H9 (cell line): Measurements from ENCODE around the gene EFCAB6. TPM values are rescaled to one million over a fixed set of nuclear protein-coding genes. Genes with fewer than 3 reads are reported as not detected.

Source experiments
- DNase-seq: peaks from one replicate; pipeline ENCODE4 v3.0.0-alpha.2; 2017
- H2AFZ ChIP-seq: one replicate; pipeline ENCODE4 v1.6.1; 2013; ENCODE audit warnings: mild to moderate bottlenecking, low read length, control low read depth, moderate library complexity
- H2AK5ac ChIP-seq: 2 replicates; pipeline ENCODE4 v1.6.1; 2013; ENCODE audit warnings: low read length, control low read depth, mixed read lengths; ENCODE audit not compliant: insufficient read length
- H2BK120ac ChIP-seq: one replicate; pipeline ENCODE4 v1.6.1; 2013; ENCODE audit warnings: low read depth, mild to moderate bottlenecking, low read length, control low read depth, inconsistent platforms; ENCODE audit not compliant: poor library complexity, severe bottlenecking
- H2BK12ac ChIP-seq: 2 replicates; pipeline ENCODE4 v1.6.1; 2013; ENCODE audit warnings: low read length, control low read depth, mixed read lengths, low read depth; ENCODE audit not compliant: insufficient read length
- H2BK15ac ChIP-seq: 2 replicates; pipeline ENCODE4 v1.6.1; 2013; ENCODE audit warnings: low read depth, low read length, control low read depth
- H2BK20ac ChIP-seq: one replicate; pipeline ENCODE4 v1.6.1; 2013; ENCODE audit warnings: low read depth, mild to moderate bottlenecking, low read length, control low read depth, inconsistent platforms; ENCODE audit not compliant: poor library complexity, severe bottlenecking
- H2BK5ac ChIP-seq: 2 replicates; pipeline ENCODE4 v1.6.1; 2013; ENCODE audit warnings: low read length, control low read depth, mixed read lengths; ENCODE audit not compliant: insufficient read length
- H3K14ac ChIP-seq: 2 replicates; pipeline ENCODE4 v1.6.1; 2013; ENCODE audit warnings: low read length, control low read depth; ENCODE audit not compliant: insufficient read depth
- H3K18ac ChIP-seq: 2 replicates; pipeline ENCODE4 v1.6.1; 2013; ENCODE audit warnings: low read depth, mild to moderate bottlenecking, mixed read lengths, low read length, control low read depth; ENCODE audit not compliant: insufficient read length
- H3K23ac ChIP-seq: 2 replicates; pipeline ENCODE4 v1.6.1; 2013; ENCODE audit warnings: low read length, control low read depth, mixed read lengths, low read depth; ENCODE audit not compliant: insufficient read length
- H3K23me2 ChIP-seq: 2 replicates; pipeline ENCODE4 v1.6.1; 2013; ENCODE audit warnings: low read depth, mild to moderate bottlenecking, mixed read lengths, low read length, control low read depth; ENCODE audit not compliant: insufficient read length, poor library complexity, severe bottlenecking
- H3K27ac ChIP-seq: 2 replicates; pipeline ENCODE4 v1.5.1; 2013; ENCODE audit warnings: low read length, control low read depth, mixed read lengths, low read depth; ENCODE audit not compliant: insufficient read length
- H3K27me3 ChIP-seq: 2 replicates; pipeline ENCODE4 v1.6.1; 2013; ENCODE audit warnings: low read length, control low read depth, inconsistent platforms; ENCODE audit not compliant: insufficient read depth
- H3K4ac ChIP-seq: 2 replicates; pipeline ENCODE4 v1.6.1; 2013; ENCODE audit warnings: low read depth, mild to moderate bottlenecking, control low read depth, inconsistent platforms, low read length, moderate library complexity
- H3K4me1 ChIP-seq: 2 replicates; pipeline ENCODE4 v1.6.1; 2013; ENCODE audit warnings: low read length, control low read depth, inconsistent platforms; ENCODE audit not compliant: insufficient read depth
- H3K4me2 ChIP-seq: 2 replicates; pipeline ENCODE4 v1.6.1; 2013; ENCODE audit warnings: low read length, control low read depth, mixed read lengths; ENCODE audit not compliant: insufficient read length, insufficient read depth
- H3K56ac ChIP-seq: 2 replicates; pipeline ENCODE4 v1.6.1; 2013; ENCODE audit warnings: low read depth, mild to moderate bottlenecking, mixed read lengths, low read length, control low read depth; ENCODE audit not compliant: insufficient read length
- H3K79me1 ChIP-seq: 2 replicates; pipeline ENCODE4 v1.6.1; 2013; ENCODE audit warnings: low read depth, mild to moderate bottlenecking, moderate library complexity, low read length, control low read depth, inconsistent platforms; ENCODE audit not compliant: insufficient read depth, poor library complexity, severe bottlenecking
- H3K79me2 ChIP-seq: 2 replicates; pipeline ENCODE4 v1.6.1; 2013; ENCODE audit warnings: low read length, control low read depth, inconsistent platforms; ENCODE audit not compliant: insufficient read depth
- H3K9ac ChIP-seq: 2 replicates; pipeline ENCODE4 v1.6.1; 2013; ENCODE audit warnings: low read length, control low read depth, mixed read lengths; ENCODE audit not compliant: insufficient read length; ENCODE audit errors: extremely low read depth
- H3K9me3 ChIP-seq: one replicate; pipeline ENCODE4 v1.6.1; 2013; ENCODE audit warnings: low read depth, low read length, inconsistent platforms; ENCODE audit not compliant: control insufficient read depth
- H3T11ph ChIP-seq: one replicate; pipeline ENCODE4 v1.6.1; 2013; ENCODE audit warnings: mild to moderate bottlenecking, low read length, control low read depth, inconsistent platforms
- H4K20me1 ChIP-seq: one replicate; pipeline ENCODE4 v1.6.1; 2013; ENCODE audit not compliant: control insufficient read depth, insufficient read length, insufficient read depth
- H4K5ac ChIP-seq: 2 replicates; pipeline ENCODE4 v1.6.1; 2013; ENCODE audit warnings: low read depth, mild to moderate bottlenecking, mixed read lengths, low read length, control low read depth; ENCODE audit not compliant: insufficient read length
- H4K8ac ChIP-seq: replicated peaks from 2 replicates; pipeline ENCODE4 v1.6.1; 2013; ENCODE audit warnings: low read length, control low read depth, mixed read lengths, low read depth; ENCODE audit not compliant: insufficient read length
- H4K91ac ChIP-seq: 2 replicates; pipeline ENCODE4 v1.6.1; 2013; ENCODE audit warnings: low read depth, mild to moderate bottlenecking, moderate library complexity, mixed read lengths, low read length, control low read depth; ENCODE audit not compliant: insufficient read length
- H3K27ac Mint-ChIP-seq, 3 experiments: 2 replicates in 2 of 3; 3 replicates in 1 of 3; pipeline ENCODE4 v1.8.0; 2020 to 2021; ENCODE audit warnings: mixed read lengths in 3 of 3, mild to moderate bottlenecking in 1 of 3, moderate library complexity in 1 of 3
- H3K27me3 Mint-ChIP-seq: 2 replicates; pipeline ENCODE4 v1.8.0; 2021; ENCODE audit warnings: low read depth, mild to moderate bottlenecking, moderate library complexity, mixed read lengths
- H3K36me3 Mint-ChIP-seq, 3 experiments: 2 replicates in 2 of 3; 3 replicates in 1 of 3; pipeline ENCODE4 v1.8.0; 2020 to 2021; ENCODE audit warnings: low read depth in 3 of 3, mixed read lengths in 3 of 3; ENCODE audit not compliant: insufficient read depth in 1 of 3
- H3K4me1 Mint-ChIP-seq, 2 experiments: 2 replicates each; pipeline ENCODE4 v1.8.0; 2020; ENCODE audit warnings: mixed read lengths in 2 of 2
- H3K4me3 Mint-ChIP-seq, 2 experiments: 2 replicates in 1 of 2; 3 replicates in 1 of 2; pipeline ENCODE4 v1.8.0; 2020 to 2021; ENCODE audit warnings: mild to moderate bottlenecking in 2 of 2, mixed read lengths in 2 of 2, moderate library complexity in 1 of 2
- H3K9me3 Mint-ChIP-seq, 2 experiments: 2 replicates in 1 of 2; 3 replicates in 1 of 2; pipeline ENCODE4 v1.8.0; 2020; ENCODE audit warnings: mild to moderate bottlenecking in 2 of 2, mixed read lengths in 2 of 2, moderate library complexity in 1 of 2
- CTCF ChIP-seq: fragments of 200-600 bp; sonication (generic); conservative IDR thresholded peaks from 3 replicates; pipeline ENCODE4 v1.8.0; 2021; ENCODE audit warnings: antibody characterized with exemption, mild to moderate bottlenecking
- WGBS: extraction: QIAGEN DNeasy Blood & Tissue Kit; methylation state at CpG from one replicate; pipeline ENCODE4 v1.1.7; 2013; ENCODE audit warnings: missing lambda C conversion rate, low lambda C conversion rate, mixed read lengths; ENCODE audit not compliant: insufficient read length; ENCODE audit errors: extremely low coverage; 5-methylcytosine and 5-hydroxymethylcytosine counted together
- total RNA-seq: library from RNA; stranded (reverse); gene quantifications from 2 replicates; pipeline ENCODE4 v1.2.1, GENCODE V29; 2021

The EFCAB6 gene
- total RNA-seq, 1 experiment from 2014 or later: 0.31 TPM

DNA sequence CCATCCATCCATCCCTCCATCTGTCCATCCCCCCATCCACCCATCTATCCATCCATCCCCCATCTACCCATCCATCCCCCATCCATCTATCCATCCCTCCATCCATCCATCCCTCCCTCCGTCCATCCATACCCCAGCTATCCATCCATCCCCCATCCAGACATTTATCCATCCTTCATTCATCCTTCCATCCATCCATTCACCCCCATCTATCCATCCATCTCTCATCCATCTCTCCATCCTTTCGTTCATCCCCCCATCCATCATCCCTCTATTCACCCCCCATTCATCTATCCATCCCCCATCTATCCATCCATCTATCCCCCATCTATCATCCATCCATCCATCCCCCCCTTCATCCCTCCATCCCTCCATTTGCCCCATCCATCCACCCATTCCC is 302.8 kb downstream of the EFCAB6 start:
- Histone ChIP-seq H3K56ac (no peak overlapping the region), H2BK120ac (no peak overlapping the region), H4K8ac (no peak overlapping the region), H3K23ac (no peak overlapping the region), H4K20me1 (no peaks in the 10 kb centered on the region), H4K5ac (no peak overlapping the region), H2BK12ac (no peak overlapping the region), H3K79me1 (no peaks in the 10 kb centered on the region), H4K91ac (no peak overlapping the region), H3K18ac (no peak overlapping the region), H3K4me2 (no peak overlapping the region), H3K9ac (no peak overlapping the region), H3K79me2 (no peaks in the 10 kb centered on the region), H2BK15ac (no peak overlapping the region), H2BK20ac (no peak overlapping the region), H3K27ac (no peak overlapping the region), H3K27me3 (no peaks in the 10 kb centered on the region), H2BK5ac (no peak overlapping the region), H2AFZ (no peak overlapping the region), H3K9me3 (no peaks in the 10 kb centered on the region), H3K23me2 (no peaks in the 10 kb centered on the region), H3K14ac (no peak overlapping the region), H2AK5ac (no peak overlapping the region), H3K4ac (no peak overlapping the region), H3K4me1 (no peaks in the 10 kb centered on the region), H3T11ph (no peak overlapping the region)
- 100% methylated on average over 2 of the region's 2 CpGs for WGBS
- H3K4me3 Mint-ChIP-seq: no peak overlapping the region
- H3K9me3 Mint-ChIP-seq: peaks cover 3% of the 10 kb centered on the region in 2 experiments; a peak in 2 of 5 replicates
- H3K4me1 Mint-ChIP-seq: no peaks in the 10 kb centered on the region
- no peak for TF ChIP-seq CTCF
- DNase-seq: no peak
- H3K27ac Mint-ChIP-seq: no peak overlapping the region
- H3K36me3 Mint-ChIP-seq: no peaks in the 10 kb centered on the region; a peak in 1 of 7 replicates
- no peaks in the 10 kb centered on the region; the same call in 1 of the 2 replicates for H3K27me3 Mint-ChIP-seq
